D721Med (cell line): ENCODE data around the gene GPAM.

Source experiments
- DNase-seq: peaks from one replicate; pipeline ENCODE4 v3.0.0; 2011; ENCODE audit warnings: low spot score; ENCODE audit not compliant: insufficient read length
- FAIRE-seq: peaks from 2 replicates; lab custom pipeline; 2011; peaks lifted over from hg19 to GRCh38; lab: Jason Lieb, UNC
- CTCF ChIP-seq: IDR thresholded peaks from 2 replicates; pipeline ENCODE4 v1.5.1; 2012; ENCODE audit warnings: mild to moderate bottlenecking, control low read depth; ENCODE audit not compliant: insufficient read depth; ENCODE audit errors: missing control alignments

The GPAM gene

GRCh38 chr10:112191041-112191590 lies 7.6 kb upstream of the GPAM start:
- no peak for TF ChIP-seq CTCF
- FAIRE-seq (no peak), DNase-seq (no peak)

- TF ChIP-seq CTCF = no peak
- FAIRE-seq (no peak), DNase-seq (no peak)
These were observed 5.9 kb upstream of the GPAM start for GRCh38 chr10:112189465-112189864.

GRCh38 chr10:112187527-112187926 lies 4.0 kb upstream of the GPAM start:
- no peak for DNase-seq
- FAIRE-seq = no peak
- no peak for TF ChIP-seq CTCF

GRCh38 chr10:112185959-112186358 lies 2.4 kb upstream of the GPAM start:
- TF ChIP-seq CTCF = no peak
- DNase-seq (no peak), FAIRE-seq (no peak)

- TF ChIP-seq CTCF = no peak
- DNase-seq (no peak), FAIRE-seq (no peak)
These were observed 814 bp upstream of the GPAM start for GRCh38 chr10:112184379-112184778.

GRCh38 chr10:112184052-112184371 lies 447 bp upstream of the GPAM start:
- no peak for DNase-seq
- no peak for FAIRE-seq
- no peak for TF ChIP-seq CTCF

GRCh38 chr10:112182784-112183328 lies 709 bp downstream of the GPAM start:
- DNase-seq (no peak), FAIRE-seq (no peak)
- TF ChIP-seq CTCF = no peak
